SKM-1 (cell line): ENCODE measurements around the gene PPP6R3.

ENCODE experiments used
- DNase-seq: peaks from one replicate; lab custom pipeline; 2025; ENCODE audit not compliant: unreplicated experiment; lab: John Stamatoyannopoulos, UW

Gene PPP6R3, protein sequence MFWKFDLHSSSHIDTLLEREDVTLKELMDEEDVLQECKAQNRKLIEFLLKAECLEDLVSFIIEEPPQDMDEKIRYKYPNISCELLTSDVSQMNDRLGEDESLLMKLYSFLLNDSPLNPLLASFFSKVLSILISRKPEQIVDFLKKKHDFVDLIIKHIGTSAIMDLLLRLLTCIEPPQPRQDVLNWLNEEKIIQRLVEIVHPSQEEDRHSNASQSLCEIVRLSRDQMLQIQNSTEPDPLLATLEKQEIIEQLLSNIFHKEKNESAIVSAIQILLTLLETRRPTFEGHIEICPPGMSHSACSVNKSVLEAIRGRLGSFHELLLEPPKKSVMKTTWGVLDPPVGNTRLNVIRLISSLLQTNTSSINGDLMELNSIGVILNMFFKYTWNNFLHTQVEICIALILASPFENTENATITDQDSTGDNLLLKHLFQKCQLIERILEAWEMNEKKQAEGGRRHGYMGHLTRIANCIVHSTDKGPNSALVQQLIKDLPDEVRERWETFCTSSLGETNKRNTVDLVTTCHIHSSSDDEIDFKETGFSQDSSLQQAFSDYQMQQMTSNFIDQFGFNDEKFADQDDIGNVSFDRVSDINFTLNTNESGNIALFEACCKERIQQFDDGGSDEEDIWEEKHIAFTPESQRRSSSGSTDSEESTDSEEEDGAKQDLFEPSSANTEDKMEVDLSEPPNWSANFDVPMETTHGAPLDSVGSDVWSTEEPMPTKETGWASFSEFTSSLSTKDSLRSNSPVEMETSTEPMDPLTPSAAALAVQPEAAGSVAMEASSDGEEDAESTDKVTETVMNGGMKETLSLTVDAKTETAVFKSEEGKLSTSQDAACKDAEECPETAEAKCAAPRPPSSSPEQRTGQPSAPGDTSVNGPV

DNA sequence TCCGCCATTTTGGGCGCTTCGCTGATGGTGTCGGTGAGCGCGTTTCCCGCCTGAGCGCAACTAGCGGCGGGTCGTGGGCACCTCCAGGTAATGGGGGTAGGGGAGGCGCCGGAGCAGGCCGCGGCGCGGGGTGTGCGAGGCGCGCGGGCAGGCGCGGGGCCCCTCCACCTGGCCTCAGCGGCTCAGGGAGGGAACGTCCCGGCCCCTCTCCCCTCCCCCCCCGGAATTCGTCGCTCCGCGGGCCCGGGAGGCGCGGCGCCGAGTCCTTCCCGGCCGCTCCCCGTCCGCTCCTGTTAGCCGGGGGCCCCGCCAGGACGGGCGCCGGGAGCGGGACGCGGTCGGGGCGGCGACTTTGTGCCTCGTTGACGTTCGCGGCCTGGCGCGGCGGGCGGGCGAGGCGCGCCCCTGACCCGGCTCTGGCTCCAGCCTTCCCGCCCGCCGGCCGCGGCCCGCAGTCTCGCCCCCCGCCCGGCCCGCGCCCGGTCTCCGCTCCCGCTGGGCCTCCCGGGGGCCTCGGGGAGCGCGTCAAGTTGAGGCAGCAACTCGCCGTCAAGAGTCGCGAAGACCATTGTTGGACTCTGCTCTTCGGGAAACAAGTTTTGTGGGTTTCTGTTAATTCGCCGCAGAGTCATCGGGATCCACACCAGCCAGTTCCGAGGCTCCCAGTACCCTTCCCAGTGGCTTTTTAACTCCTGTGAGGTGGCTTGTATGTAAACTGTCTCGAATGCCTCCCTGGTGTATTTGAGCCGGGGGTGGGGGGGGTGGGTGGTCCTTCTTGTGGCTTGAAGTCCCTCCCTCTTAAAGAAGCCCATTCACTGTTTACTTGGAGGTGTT is at the start of gene PPP6R3:
Gene PPP6R3, plus strand, starts transcription at position 12 of the 834 bp plus-strand sequence. CDS start 76,913 bp downstream, outside the sequence.
- DNase-seq = peak; percentile 53

DNA sequence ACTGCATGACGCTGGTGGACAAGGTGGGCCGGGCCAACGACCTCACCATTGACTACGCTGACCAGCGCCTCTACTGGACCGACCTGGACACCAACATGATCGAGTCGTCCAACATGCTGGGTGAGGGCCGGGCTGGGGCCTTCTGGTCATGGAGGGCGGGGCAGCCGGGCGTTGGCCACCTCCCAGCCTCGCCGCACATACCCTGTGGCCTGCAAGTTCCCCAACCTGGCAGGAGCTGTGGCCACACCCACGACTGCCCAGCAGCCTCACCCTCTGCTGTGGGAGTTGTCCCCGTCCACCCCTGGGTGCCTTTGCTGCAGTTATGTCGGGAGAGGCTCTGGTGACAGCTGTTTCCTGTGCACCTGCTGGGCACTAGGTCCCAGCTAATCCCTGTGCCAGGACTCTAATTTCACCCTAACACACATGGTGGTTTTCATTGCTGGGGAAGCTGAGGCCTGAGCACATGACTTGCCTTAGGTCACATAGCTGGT is 49.0 kb upstream of the PPP6R3 start:
- no peak for DNase-seq

DNA sequence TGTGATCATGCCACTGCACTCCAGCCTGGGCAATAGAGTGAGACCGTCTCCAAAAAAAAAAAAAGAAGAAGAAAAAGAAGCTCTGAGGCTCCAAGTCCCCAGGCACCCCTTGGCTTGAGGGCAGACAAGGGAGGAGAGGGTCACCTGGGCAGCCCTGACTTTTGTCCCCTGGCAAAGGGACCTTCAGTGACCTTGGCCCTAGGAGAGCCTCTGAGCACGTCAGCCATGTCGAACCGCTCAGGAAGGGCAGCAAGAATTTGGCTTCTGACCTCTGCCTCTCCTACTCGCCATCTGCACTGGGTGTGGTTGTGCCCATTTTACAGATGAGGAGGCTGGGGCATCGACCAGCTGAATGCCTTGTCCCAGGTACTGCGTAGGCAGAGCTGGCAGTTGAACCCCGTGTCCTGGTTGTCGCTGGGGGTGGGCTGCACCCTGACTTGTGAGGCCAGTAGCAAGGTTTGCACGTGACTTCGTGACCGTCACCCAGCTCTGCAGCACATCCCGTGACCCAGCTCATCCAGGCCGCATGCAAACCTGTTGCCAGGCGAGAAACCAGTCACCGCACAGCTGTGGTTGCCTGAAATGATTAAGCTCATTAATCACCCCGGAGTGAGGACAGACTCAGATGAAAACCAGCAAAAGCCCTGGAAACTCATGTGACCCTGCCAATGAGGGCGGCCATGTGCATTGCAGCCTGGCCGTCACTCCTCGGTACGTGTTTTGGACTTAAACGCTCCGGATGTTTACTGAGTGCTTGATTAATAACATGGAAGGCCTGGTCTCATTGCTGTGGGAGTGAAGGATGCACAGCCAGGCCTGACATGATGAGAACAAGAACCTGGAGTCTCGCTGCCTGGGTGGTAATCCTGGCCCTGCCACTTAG is 47.7 kb upstream of the PPP6R3 start:
- DNase-seq = no peak

DNA sequence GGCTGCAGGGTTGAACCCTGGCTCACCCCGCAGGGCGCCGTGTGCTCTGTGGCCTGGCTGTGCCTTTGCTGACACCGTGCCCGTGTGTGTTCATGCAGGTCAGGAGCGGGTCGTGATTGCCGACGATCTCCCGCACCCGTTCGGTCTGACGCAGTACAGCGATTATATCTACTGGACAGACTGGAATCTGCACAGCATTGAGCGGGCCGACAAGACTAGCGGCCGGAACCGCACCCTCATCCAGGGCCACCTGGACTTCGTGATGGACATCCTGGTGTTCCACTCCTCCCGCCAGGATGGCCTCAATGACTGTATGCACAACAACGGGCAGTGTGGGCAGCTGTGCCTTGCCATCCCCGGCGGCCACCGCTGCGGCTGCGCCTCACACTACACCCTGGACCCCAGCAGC is 47.0 kb upstream of the PPP6R3 start:
- DNase-seq = no peak

DNA sequence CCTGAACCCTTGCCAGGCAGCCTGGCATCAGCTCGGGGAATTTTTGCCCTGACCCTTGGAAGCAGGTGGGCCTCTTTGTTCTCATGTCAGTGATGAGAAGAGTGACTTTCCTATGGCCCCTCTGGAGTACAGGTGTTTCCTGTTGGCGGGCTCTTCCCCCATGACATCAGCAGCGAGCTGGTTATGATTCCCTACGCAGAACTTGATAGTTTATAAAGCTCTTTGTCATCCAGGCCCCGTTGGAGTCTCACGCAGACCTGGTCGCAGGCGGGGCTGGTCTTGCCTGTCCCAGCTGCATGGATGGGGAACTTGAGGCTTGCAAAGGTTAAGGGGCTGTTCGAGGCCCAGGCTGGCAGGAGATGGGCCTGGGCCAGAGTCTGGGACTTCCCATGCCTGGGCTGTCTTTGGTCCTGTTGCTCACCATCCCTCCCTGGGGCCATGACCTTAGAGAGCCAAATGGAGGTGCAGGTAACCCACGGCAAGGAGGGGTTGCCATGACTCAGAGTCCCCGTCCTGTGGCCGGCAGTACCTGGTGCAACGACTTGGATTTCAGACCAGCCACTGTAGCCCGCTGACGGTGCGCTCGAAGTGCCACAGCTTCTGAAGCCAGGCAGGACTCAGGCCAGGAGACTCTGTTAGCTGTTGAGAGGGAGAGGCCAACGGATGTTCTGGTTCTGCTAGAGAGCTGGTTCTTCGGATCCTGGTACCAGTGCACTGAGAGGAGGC is 45.9 kb upstream of the PPP6R3 start:
- DNase-seq = no peak

DNA sequence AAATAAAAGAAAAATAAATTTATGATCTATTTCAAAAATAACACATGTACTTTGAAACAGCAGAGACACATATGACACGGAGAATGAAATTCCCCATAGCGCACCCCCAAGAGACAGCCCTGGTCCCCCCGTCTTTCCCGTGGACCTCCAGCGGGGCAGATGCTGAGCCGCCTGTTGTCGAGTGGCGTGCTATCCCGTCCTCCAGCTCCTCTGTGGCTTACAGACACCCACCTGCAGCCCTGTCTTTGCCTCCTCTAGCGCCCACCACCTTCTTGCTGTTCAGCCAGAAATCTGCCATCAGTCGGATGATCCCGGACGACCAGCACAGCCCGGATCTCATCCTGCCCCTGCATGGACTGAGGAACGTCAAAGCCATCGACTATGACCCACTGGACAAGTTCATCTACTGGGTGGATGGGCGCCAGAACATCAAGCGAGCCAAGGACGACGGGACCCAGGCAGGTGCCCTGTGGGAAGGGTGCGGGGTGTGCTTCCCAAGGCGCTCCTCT is 44.4 kb upstream of the PPP6R3 start:
- DNase-seq = no peak

DNA sequence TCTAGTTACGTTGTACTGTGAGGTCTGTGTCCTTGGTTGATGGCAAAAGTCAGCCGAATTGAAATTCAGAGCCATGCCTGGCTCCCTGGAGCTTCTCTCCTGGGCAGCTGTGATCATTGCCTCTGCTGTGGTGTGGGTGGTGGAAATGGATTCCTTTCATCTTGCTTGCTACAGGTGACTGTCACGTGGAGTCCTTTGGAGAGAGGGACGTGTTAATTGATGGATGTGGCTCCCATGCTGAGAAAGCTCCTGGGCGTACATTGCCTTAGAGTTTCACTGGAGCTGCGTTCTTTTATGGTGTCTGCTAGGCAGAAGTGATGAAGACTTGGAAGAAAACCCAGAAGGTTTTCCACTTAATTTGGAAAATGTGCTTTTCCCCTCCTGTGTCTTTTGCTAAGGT is 41.9 kb upstream of the PPP6R3 start:
- DNase-seq = no peak

DNA sequence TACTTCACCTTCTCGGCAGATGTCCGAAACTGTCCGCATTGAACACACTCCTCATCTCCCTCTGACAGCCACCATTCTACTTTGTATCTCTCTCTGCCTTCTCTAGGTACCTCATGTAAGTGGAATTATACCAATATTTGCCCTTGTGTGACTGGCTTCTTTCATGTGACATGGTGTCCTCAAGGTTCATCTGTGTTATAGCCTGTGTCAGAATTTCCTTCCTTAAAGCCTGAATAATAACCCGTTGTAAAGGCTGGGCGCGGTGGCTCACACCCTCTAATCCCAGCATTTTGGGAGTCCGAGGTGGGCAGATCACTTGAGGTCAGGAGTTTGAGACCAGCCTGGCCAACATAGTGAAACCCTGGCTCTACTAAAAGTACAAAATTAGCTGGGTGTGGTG is 40.4 kb upstream of the PPP6R3 start:
- DNase-seq = no peak

DNA sequence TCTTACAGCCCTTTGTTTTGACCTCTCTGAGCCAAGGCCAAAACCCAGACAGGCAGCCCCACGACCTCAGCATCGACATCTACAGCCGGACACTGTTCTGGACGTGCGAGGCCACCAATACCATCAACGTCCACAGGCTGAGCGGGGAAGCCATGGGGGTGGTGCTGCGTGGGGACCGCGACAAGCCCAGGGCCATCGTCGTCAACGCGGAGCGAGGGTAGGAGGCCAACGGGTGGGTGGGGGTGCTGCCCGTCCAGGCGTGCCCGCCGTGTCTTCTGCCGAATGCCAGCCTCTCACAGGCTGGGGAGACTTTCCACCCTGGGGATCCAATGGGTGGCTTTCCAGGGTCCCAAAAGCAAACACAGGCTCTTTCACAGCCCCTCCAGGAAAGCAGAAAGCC is 37.1 kb upstream of the PPP6R3 start:
- DNase-seq = no peak

DNA sequence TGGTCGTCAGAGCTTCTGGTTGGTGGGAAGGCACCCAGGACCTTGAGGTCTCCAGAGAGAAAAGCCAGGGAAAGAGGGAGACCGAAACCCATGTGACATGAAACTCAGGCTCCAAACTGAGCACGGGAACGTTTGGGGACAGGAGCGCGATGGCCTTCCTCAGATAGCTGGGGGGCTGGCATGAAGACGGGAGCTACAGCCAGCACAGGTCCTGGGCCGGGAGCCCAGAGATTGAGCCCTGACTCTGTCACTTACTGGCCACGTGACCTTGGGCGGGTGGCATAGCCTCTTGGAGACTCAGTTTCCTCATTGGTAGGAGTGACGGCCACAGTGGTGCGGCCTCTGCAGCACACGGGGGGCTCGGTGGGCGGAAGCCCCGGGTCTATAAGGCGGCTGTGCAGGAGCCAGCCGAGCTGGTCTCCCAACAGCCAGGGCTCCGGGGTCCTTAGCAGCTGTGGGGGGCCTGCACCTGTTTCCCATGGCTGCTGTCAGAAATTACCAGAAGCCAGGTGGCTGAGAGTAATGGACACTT is 36.4 kb upstream of the PPP6R3 start:
- no peak for DNase-seq

DNA sequence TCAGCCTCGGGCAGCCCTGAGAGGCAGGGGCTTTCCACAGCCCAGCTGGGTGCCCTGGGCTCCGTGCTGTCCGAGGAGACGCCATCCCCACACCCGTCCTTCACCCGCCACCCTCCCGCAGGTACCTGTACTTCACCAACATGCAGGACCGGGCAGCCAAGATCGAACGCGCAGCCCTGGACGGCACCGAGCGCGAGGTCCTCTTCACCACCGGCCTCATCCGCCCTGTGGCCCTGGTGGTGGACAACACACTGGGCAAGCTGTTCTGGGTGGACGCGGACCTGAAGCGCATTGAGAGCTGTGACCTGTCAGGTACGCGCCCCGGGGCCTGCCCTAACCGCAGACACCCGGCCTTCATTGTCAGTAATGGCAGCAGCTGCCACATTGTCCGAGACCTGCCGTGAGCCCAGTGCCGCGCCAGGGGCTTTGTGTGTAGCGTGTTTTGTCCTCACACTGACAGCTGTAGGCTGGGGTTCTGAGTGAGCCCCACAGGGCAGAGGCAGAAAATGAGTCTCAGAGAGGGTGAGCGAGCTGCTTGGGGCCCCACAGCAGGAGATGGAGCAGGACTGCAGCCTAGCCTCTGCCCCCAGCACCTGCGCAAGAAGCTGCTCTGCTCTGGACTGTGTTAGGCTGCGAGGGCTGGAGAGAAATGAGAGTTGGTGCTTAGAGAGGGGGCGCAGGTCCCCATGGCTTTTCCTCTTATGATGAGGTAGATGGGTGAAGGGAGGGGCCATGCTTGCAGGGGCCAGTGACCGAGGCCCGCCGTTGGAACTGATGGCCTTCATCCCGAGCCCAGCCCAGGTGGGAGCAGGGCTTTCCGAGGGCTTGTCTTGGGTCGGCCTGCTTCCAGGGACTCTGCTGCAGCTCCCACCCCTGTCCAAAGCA is 35.3 kb upstream of the PPP6R3 start:
- no peak for DNase-seq

DNA sequence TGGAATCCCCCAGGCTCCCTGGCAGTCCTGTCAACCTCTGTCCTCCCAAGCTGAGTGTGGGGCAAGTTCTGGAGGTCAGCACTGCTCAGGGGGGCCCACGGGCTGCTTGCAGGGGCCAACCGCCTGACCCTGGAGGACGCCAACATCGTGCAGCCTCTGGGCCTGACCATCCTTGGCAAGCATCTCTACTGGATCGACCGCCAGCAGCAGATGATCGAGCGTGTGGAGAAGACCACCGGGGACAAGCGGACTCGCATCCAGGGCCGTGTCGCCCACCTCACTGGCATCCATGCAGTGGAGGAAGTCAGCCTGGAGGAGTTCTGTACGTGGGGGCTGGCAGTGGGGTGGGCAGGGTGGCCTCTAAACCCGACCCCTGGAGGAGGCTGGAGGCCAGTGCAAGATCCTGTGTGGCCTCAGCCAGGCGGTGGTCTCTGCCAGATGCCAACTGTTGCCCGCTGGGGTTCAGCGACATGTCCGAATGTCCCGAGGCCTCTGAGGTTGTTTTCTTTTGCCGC is 34.6 kb upstream of the PPP6R3 start:
- no peak for DNase-seq

DNA sequence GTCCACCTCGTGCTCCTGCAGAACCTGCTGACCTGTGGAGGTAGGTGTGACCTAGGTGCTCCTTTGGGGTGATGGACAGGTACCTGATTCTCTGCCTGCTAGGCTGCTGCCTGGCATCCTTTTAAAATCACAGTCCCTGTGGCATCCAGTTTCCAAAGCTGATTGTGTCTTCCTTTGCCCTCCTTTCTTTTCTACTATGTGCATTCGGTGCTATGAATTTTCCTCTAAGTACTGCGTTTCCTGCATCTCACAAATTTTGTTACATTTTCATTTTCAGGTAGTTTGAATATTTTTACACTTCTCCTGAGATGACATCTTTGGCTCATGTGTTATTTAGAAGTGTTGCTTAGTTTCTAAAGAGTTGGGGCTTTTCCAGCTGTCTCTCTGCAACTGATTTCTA is 30.9 kb upstream of the PPP6R3 start:
- no peak for DNase-seq

DNA sequence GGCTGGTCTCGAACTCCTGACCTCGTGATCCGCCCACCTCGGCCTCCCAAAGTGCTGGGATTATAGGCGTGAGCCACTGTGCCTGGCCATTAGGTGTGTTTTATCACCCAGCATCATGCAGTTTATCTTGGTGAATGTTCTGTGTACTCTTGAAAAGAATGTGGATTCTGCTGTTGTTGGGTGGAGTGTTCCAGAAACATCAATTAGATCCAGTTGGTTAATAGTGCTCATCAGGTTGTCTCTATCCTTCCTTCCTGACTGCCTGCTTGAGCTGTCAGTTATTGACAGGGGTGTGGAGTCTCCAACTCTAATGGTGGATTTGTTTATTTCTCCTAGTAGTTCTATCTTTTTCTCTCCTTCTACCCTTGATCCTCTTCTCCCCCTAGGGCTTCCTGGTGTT is 30.2 kb upstream of the PPP6R3 start:
- DNase-seq = no peak

DNA sequence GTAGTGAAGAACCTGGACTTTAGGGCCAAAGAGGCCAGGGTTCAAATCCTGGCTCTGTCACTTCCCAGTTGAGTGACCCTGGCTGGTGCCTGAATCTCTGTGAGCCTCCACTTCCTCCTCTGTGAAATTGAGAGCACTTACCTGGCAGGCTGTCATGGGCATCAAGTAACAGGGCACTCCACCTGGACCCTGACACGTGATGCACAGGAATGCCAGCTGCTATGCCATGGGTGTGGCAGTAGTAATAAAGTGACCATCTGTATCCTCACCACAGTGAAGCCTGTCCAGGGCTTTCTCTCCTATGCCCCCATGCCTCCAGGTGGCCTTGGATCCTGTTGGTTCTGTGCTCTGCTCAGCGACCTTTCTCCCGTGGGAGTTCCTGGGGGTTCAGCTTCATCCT is 29.8 kb upstream of the PPP6R3 start:
- no peak for DNase-seq

DNA sequence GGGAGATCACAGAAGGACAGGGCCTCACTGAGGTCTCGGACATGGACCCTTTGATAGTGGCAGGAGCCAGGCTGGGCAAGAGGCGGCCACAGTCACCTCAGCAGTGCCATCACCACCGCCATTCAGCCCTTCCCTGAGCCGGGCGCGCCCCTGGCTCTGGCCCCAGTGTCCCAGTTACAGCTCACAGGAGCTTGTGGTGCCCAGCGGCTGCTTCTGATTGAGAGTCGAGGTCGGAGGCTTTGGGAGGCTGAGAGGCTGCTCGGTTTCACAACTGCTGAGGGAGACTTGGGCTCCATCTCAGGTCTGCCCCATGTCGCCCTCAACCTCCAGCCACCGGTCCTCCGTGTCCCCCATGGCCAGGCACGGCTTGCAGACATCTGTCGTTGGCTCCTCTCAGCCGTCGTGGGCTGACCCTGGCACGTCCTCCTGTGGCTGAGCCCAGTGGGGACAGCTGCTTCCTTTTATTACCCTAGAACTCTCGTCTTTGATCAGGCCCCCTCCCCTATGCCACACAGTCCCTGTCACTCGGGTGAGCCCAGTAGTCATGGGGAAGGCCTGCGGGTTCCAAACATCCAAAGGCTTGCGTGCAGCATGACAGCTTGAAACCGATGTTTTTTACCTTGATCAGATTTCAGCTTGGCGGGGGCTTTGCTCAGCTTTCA is 28.4 kb upstream of the PPP6R3 start:
- no peak for DNase-seq

DNA sequence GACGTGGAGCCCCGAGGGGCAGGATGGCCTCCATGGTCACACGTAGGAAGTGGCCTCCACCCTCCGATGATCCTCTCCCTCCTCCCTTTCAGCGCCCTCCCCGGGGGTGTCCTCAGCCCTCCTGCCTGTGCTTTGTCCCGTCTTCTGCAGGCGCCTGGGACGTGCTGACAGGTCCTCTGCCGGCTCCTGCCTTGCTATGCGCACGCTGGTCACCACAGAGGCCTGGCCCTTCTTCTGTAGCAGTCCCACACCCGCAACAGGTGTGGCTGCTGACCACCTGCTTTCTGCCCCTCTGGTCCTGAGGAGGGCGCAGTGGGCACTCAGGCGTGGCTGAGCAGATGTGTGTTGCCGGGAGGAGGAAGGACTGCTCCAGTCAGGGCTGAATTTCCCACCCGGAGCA is 27.7 kb upstream of the PPP6R3 start:
- no peak for DNase-seq
